Vagina (tissue), 2 donors: ENCODE measurements around the gene ITPR1.

Experiments
- CTCF ChIP-seq, 3 experiments: fragments of 450-650 bp in 2 of 3; fragments of 200-600 bp in 1 of 3; sonication (generic) in 1 of 3; IDR thresholded peaks; one replicate each; pipeline ENCODE4 v1.5.1; 2017 to 2019; ENCODE audit warnings: antibody characterized with exemption in 3 of 3, mild to moderate bottlenecking in 2 of 3, moderate library complexity in 2 of 3
- POLR2A ChIP-seq, 2 donors: fragments of 450-650 bp; IDR thresholded peaks; one replicate each; pipeline ENCODE4 v1.6.1; 2017; ENCODE audit warnings: antibody characterized with exemption in 2 of 2, mild to moderate bottlenecking in 2 of 2, moderate library complexity in 2 of 2
- POLR2AphosphoS5 ChIP-seq, 2 donors: sonication (generic); formaldehyde crosslinking; IDR thresholded peaks; one replicate each; pipeline ENCODE4 v1.9.0; 2017; ENCODE audit warnings: antibody characterized with exemption in 2 of 2, mild to moderate bottlenecking in 2 of 2, low read depth in 1 of 2; ENCODE audit not compliant: insufficient read depth in 1 of 2

GRCh38 chr3:4627651-4628375 is 134.7 kb downstream of the ITPR1 start:
- TF ChIP-seq CTCF (IDR thresholded peaks at IDR 0.05), result no peak
- TF ChIP-seq POLR2A (IDR thresholded peaks at IDR 0.05), result no peak
- no peak for TF ChIP-seq POLR2AphosphoS5 (IDR thresholded peaks at IDR 0.05; ENCODE audit: insufficient read depth in 1 of 2, low read depth in 1 of 2)
